Measurements from ENCODE around the gene PRKD2.

DNA sequence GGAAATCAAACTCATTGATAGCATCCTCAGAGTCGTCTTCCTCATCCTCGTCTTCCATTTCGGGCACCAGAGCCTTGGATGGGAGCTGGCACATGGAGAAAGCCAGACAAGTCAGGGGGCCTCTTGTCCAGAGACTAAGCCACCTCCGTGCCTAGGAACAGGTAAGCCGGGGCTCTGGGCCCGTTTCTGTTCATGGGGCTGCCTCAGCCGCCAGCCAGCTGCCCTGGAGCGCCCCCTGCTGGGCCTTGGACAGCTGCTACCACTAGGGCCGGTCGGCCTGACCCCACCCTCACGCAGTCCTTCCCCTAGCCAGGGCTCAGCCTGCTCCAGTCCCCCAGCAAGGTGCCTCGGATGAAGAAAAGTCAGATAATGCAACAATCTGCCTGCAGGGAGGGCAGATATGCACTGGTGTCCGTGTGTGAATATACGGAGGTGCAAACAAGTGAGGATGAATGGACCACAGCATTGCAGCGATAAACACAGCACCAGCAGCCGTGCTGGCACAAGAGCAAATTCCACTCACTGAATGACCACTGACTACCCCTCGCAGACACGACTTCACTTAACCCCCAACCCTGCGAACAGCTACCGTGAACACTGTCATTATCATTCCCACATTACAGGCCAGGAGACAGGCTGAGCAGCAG, 11.9 kb upstream of the PRKD2 start:
- TF ChIP-seq, protein P1, sequence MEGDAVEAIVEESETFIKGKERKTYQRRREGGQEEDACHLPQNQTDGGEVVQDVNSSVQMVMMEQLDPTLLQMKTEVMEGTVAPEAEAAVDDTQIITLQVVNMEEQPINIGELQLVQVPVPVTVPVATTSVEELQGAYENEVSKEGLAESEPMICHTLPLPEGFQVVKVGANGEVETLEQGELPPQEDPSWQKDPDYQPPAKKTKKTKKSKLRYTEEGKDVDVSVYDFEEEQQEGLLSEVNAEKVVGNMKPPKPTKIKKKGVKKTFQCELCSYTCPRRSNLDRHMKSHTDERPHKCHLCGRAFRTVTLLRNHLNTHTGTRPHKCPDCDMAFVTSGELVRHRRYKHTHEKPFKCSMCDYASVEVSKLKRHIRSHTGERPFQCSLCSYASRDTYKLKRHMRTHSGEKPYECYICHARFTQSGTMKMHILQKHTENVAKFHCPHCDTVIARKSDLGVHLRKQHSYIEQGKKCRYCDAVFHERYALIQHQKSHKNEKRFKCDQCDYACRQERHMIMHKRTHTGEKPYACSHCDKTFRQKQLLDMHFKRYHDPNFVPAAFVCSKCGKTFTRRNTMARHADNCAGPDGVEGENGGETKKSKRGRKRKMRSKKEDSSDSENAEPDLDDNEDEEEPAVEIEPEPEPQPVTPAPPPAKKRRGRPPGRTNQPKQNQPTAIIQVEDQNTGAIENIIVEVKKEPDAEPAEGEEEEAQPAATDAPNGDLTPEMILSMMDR (conservative IDR thresholded peaks at IDR 0.05 in 1 of 2, IDR thresholded peaks at IDR 0.05 in 1 of 2; ENCODE audit: extremely low read depth in 1 of 2, insufficient read depth in 1 of 2, low read depth in 1 of 2, low read length in 2 of 2) = peak; percentile 72 to 93
- no peak for TF ChIP-seq EZH2 (IDR thresholded peaks at IDR 0.05; ENCODE audit: borderline replicate concordance, low read length)

All from mammary epithelial cell (primary cell).